ENCODE measurements around the gene CATSPERD. TPM values are rescaled to one million over a fixed set of nuclear protein-coding genes. Genes with fewer than 3 reads are reported as not detected.

CATSPERD gene
- total RNA-seq, 1 experiment from 2014 or later, result not detected

GRCh38 chr19:5789886-5790558 lies 69.6 kb downstream of the CATSPERD start:
- Histone ChIP-seq H2BK20ac (ENCODE audit: low read depth, low read length, poor library complexity, severe bottlenecking) (no peak overlapping the region), H3K79me1 (ENCODE audit: insufficient read depth, low read depth, low read length, poor library complexity, severe bottlenecking) (no peaks in the 10 kb centered on the region), H3K27ac (ENCODE audit: insufficient read length, low read depth, low read length) (no peak overlapping the region), H2BK15ac (ENCODE audit: low read depth, low read length) (no peak overlapping the region), H4K8ac (replicated peaks; ENCODE audit: insufficient read length, low read depth, low read length) (no peak overlapping the region), H3K4me1 (ENCODE audit: insufficient read depth, low read length) (no peaks in the 10 kb centered on the region), H2BK5ac (ENCODE audit: insufficient read length, low read length) (no peak overlapping the region), H3K4ac (ENCODE audit: low read depth, low read length) (no peak overlapping the region), H2BK120ac (ENCODE audit: low read depth, low read length, poor library complexity, severe bottlenecking) (no peak overlapping the region), H3K56ac (ENCODE audit: insufficient read length, low read depth, low read length) (no peak overlapping the region), H3K23me2 (ENCODE audit: insufficient read length, low read depth, low read length, poor library complexity, severe bottlenecking) (no peaks in the 10 kb centered on the region), H3K18ac (ENCODE audit: insufficient read length, low read depth, low read length) (no peak overlapping the region), H4K5ac (ENCODE audit: insufficient read length, low read depth, low read length) (no peak overlapping the region), H3T11ph (ENCODE audit: low read length) (no peak overlapping the region), H2AK5ac (ENCODE audit: insufficient read length, low read length) (no peak overlapping the region), H2AFZ (ENCODE audit: low read length) (no peak overlapping the region), H3K9ac (ENCODE audit: extremely low read depth, insufficient read length, low read length) (no peak overlapping the region), H3K4me2 (ENCODE audit: insufficient read depth, insufficient read length, low read length) (peak overlapping the region; percentile 28), H4K91ac (ENCODE audit: insufficient read length, low read depth, low read length) (no peak overlapping the region), H3K23ac (ENCODE audit: insufficient read length, low read depth, low read length) (no peak overlapping the region), H3K14ac (ENCODE audit: insufficient read depth, low read length) (no peak overlapping the region), H2BK12ac (ENCODE audit: insufficient read length, low read depth, low read length) (no peak overlapping the region), H3K27me3 (ENCODE audit: insufficient read depth, low read length) (no peaks in the 10 kb centered on the region), H3K9me3 (ENCODE audit: control insufficient read depth, low read depth, low read length) (no peaks in the 10 kb centered on the region), H3K79me2 (ENCODE audit: insufficient read depth, low read length) (no peaks in the 10 kb centered on the region), H4K20me1 (ENCODE audit: control insufficient read depth, insufficient read depth, insufficient read length) (no peaks in the 10 kb centered on the region)
- Mint-ChIP-seq H3K4me3 (peak overlapping the region; percentile 100), H3K36me3 (ENCODE audit: insufficient read depth in 1 of 3, low read depth in 3 of 3) (peaks cover 23 to 45% (median 38%) of the 10 kb centered on the region in 3 experiments), H3K9me3 (no peaks in the 10 kb centered on the region; a peak in 2 of 5 replicates), H3K4me1 (peaks cover 0 to 8% of the 10 kb centered on the region in 2 experiments; a peak in 3 of 4 replicates), H3K27ac (peak overlapping the region; percentile 77 to 100 (median 80); a peak in 2 of 7 replicates), H3K27me3 (ENCODE audit: low read depth) (no peaks in the 10 kb centered on the region; the same call in none of the 2 replicates)
- no peak for DNase-seq
- no CpG with 5 or more reads among the region's 26 CpGs for WGBS (ENCODE audit: extremely low coverage, insufficient read length, low lambda C conversion rate)
- TF ChIP-seq CTCF (conservative IDR thresholded peaks at IDR 0.05), result no peak

All from H9 (cell line).